ENCODE data around the gene FOXP1. TPM values are rescaled to one million over a fixed set of nuclear protein-coding genes. Genes with fewer than 3 reads are reported as not detected.

FOXP1 gene
- total and polyA plus RNA-seq, 2 experiments from 2014 or later: 121 to 132 TPM

- no peaks in the 10 kb centered on the region for H3K36me3 ChIP-seq
- no peak overlapping the region for H3K27ac ChIP-seq
- peaks cover 38% of the 10 kb centered on the region for H3K4me1 ChIP-seq (ENCODE audit: low read depth)
- no peak overlapping the region for H3K4me3 ChIP-seq
- no peaks in the 10 kb centered on the region for H3K27me3 ChIP-seq
- TF ChIP-seq, protein P1, sequence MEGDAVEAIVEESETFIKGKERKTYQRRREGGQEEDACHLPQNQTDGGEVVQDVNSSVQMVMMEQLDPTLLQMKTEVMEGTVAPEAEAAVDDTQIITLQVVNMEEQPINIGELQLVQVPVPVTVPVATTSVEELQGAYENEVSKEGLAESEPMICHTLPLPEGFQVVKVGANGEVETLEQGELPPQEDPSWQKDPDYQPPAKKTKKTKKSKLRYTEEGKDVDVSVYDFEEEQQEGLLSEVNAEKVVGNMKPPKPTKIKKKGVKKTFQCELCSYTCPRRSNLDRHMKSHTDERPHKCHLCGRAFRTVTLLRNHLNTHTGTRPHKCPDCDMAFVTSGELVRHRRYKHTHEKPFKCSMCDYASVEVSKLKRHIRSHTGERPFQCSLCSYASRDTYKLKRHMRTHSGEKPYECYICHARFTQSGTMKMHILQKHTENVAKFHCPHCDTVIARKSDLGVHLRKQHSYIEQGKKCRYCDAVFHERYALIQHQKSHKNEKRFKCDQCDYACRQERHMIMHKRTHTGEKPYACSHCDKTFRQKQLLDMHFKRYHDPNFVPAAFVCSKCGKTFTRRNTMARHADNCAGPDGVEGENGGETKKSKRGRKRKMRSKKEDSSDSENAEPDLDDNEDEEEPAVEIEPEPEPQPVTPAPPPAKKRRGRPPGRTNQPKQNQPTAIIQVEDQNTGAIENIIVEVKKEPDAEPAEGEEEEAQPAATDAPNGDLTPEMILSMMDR (IDR thresholded peaks at IDR 0.05; ENCODE audit: low read depth, low read length): no peak
- H3K9me3 ChIP-seq (ENCODE audit: low read depth): no peaks in the 10 kb centered on the region
- no peak for DNase-seq (ENCODE audit: low read depth in 1 of 2, low spot score in 1 of 2)
These were observed 347.7 kb downstream of the FOXP1 start for GRCh38 chr3:71235846-71236245.

- H3K4me3 ChIP-seq: no peak overlapping the region
- no peaks in the 10 kb centered on the region for H3K36me3 ChIP-seq
- H3K4me1 ChIP-seq (ENCODE audit: low read depth): peaks cover 31% of the 10 kb centered on the region
- H3K27ac ChIP-seq: no peak overlapping the region
- no peak for DNase-seq (ENCODE audit: low read depth in 1 of 2, low spot score in 1 of 2)
- no peaks in the 10 kb centered on the region for H3K9me3 ChIP-seq (ENCODE audit: low read depth)
- H3K27me3 ChIP-seq: no peaks in the 10 kb centered on the region
- TF ChIP-seq, protein P1 (IDR thresholded peaks at IDR 0.05; ENCODE audit: low read depth, low read length): no peak
These were observed 350.6 kb downstream of the FOXP1 start for GRCh38 chr3:71232895-71233294.

DNA sequence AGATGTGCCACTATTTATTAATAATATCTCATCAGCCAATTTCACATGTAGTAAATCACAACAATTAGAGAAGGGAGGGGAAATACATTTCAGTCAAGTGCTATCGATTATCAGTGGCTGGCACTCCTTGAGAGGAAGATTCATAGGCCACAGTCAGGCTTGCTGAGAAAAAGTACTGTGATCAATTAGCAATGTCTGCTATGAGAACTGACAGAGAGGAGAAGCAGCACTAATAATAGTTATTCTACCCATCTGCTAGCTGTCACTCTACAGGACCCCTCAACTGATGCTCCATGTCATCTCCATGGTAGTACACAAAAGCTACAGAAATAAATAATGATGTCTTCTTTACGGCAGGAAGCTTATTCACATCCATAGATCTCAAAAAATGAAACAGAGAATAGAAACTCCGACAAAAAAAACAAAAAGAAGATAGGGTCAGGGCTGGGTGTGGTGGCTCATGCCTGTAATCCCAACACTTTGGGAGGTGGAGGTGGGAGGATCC lies 351.3 kb downstream of the FOXP1 start:
- Histone ChIP-seq H3K4me3 (no peak overlapping the region), H3K27me3 (no peaks in the 10 kb centered on the region), H3K27ac (no peak overlapping the region), H3K9me3 (ENCODE audit: low read depth) (no peaks in the 10 kb centered on the region), H3K36me3 (no peaks in the 10 kb centered on the region), H3K4me1 (ENCODE audit: low read depth) (peaks cover 25% of the 10 kb centered on the region)
- TF ChIP-seq, protein P1 (IDR thresholded peaks at IDR 0.05; ENCODE audit: low read depth, low read length): no peak
- DNase-seq (ENCODE audit: low read depth in 1 of 2, low spot score in 1 of 2): no peak

GRCh38 chr3:71231680-71232079 lies 351.8 kb downstream of the FOXP1 start:
- Histone ChIP-seq H3K4me1 (ENCODE audit: low read depth) (peaks cover 30% of the 10 kb centered on the region), H3K27me3 (no peaks in the 10 kb centered on the region), H3K4me3 (no peak overlapping the region), H3K36me3 (no peaks in the 10 kb centered on the region), H3K9me3 (ENCODE audit: low read depth) (no peaks in the 10 kb centered on the region), H3K27ac (no peak overlapping the region)
- no peak for DNase-seq (ENCODE audit: low read depth in 1 of 2, low spot score in 1 of 2)
- TF ChIP-seq, protein P1 (IDR thresholded peaks at IDR 0.05; ENCODE audit: low read depth, low read length): no peak

- Histone ChIP-seq H3K9me3 (ENCODE audit: low read depth) (no peaks in the 10 kb centered on the region), H3K27ac (no peak overlapping the region), H3K4me1 (ENCODE audit: low read depth) (peaks cover 39% of the 10 kb centered on the region), H3K4me3 (no peak overlapping the region), H3K36me3 (no peaks in the 10 kb centered on the region), H3K27me3 (no peaks in the 10 kb centered on the region)
- TF ChIP-seq, protein P1 (IDR thresholded peaks at IDR 0.05; ENCODE audit: low read depth, low read length): no peak
- no peak for DNase-seq (ENCODE audit: low read depth in 1 of 2, low spot score in 1 of 2)
These were observed 353.4 kb downstream of the FOXP1 start for GRCh38 chr3:71229905-71230657.

Measured in cardiac muscle cell (in vitro differentiated cells and primary cell).